ENCODE data around the gene C3. TPM values are rescaled to one million over a fixed set of nuclear protein-coding genes. Genes with fewer than 3 reads are reported as not detected.
"Not testable (repeated sequence)": the region's sequence is repeated elsewhere in the genome, so short reads cannot be mapped to it uniquely, and the experiment has no call there.

The C3 gene
- total RNA-seq, 2 experiments from 2014 or later, result 0.81 to 0.94 TPM

- peaks cover 24% of the 10 kb centered on the region for H3K4me1 Mint-ChIP-seq (ENCODE audit: low read depth)
- H3K27me3 Mint-ChIP-seq (ENCODE audit: low read depth); H3K4me3 Mint-ChIP-seq; H3K9me3 Mint-ChIP-seq; H3K27ac Mint-ChIP-seq; H3K36me3 Mint-ChIP-seq (ENCODE audit: low read depth): not testable (repeated sequence)
- peak; percentile 67 for DNase-seq
- intact Hi-C loops (cut with micrococcal nuclease), result loop anchor here (1.0 to 2.0 kb wide), 8 partner anchors 28 to 230 kb away; partner anchors contain the start of gene SH2D3A
- CTCF ChIA-PET, result interaction anchor here (0.7 to 4.2 kb wide), 11 partner anchors 9 to 231 kb away, joined by 3 to 29 read pairs (median 4); partner anchors contain the start of gene TNFSF14
Measured at GRCh38 chr19:6632747-6633455, 87.5 kb downstream of the C3 start.

- Mint-ChIP-seq H3K9me3 (peaks cover 2% of the 10 kb centered on the region), H3K4me1 (ENCODE audit: low read depth) (peaks cover 24% of the 10 kb centered on the region), H3K4me3 (no peak overlapping the region), H3K27ac (no peak overlapping the region), H3K27me3 (ENCODE audit: low read depth) (peaks cover 4% of the 10 kb centered on the region), H3K36me3 (ENCODE audit: low read depth) (no peaks in the 10 kb centered on the region)
- intact Hi-C loops (cut with micrococcal nuclease), result loop anchor here (1.0 to 2.0 kb wide), 8 partner anchors 29 to 231 kb away; partner anchors contain the start of gene SH2D3A
- CTCF ChIA-PET, result interaction anchor here (0.5 to 4.2 kb wide), 19 partner anchors 13 to 271 kb away, joined by 3 to 29 read pairs (median 4); partner anchors contain the start of genes CLPP, GPR108, KHSRP and VAV1
- DNase-seq, result peak; percentile 94
Measured at GRCh38 chr19:6632002-6632621, 88.3 kb downstream of the C3 start.

Small RNA genes within 50 kb of the gene (microRNA-seq; reads per million reads assigned to microRNA genes)
- not detected for gene MIR6791 (ENCODE audit: borderline microRNAs expressed, borderline replicate concordance)

Other genes starting within 250 kb of the C3 start
- 10 to 100 TPM; 55.7 to 57.9 TPM for gene DENND1C, start 238.9 kb downstream of the C3 start, total RNA-seq
- 1 to 10 TPM; 6.4 to 7.0 TPM for gene TUBB4A, start 218.3 kb downstream of the C3 start, total RNA-seq
- 1 to 10 TPM; 1.3 to 1.5 TPM for gene TNFSF9, start 189.6 kb downstream of the C3 start, total RNA-seq
- gene CD70, start 129.5 kb downstream of the C3 start, total RNA-seq, result 1 to 10 TPM; 3.1 to 3.7 TPM
- gene TNFSF14, start 50.5 kb downstream of the C3 start, total RNA-seq, result 10 to 100 TPM; 13.1 to 14.5 TPM
- 10 to 100 TPM; 54.0 to 59.9 TPM for gene GPR108, start 16.9 kb upstream of the C3 start, total RNA-seq
- 10 to 100 TPM; 56.2 to 61.1 TPM for gene TRIP10, start 19.0 kb upstream of the C3 start, total RNA-seq
- 10 to 100 TPM; 23.2 to 24.9 TPM for gene SH2D3A, start 46.8 kb upstream of the C3 start, total RNA-seq
- 100 to 1,000 TPM in 1 of 2 experiments, 10 to 100 TPM in 1; 93.6 to 103 TPM for gene VAV1, start 52.1 kb upstream of the C3 start, total RNA-seq
- 10 to 100 TPM in 1 of 2 experiments, 1 to 10 TPM in 1; 9.1 to 11.2 TPM for gene ADGRE1, start 166.9 kb upstream of the C3 start, total RNA-seq

Data from activated naive CD4-positive, alpha-beta T cell treated with anti-CD3 and anti-CD28 coated beads for 36 hours (primary cell).